K562 (cell line): ENCODE data around the gene IL12RB1.

Experiments used
- CTCF ChIP-seq, 3 experiments: IDR thresholded peaks in 2 of 3; conservative IDR thresholded peaks in 1 of 3; 2 replicates each; pipeline ENCODE4 v1.5.1; 2011 to 2012; ENCODE audit warnings: low read length in 3 of 3, mild to moderate bottlenecking in 3 of 3, control low read depth in 2 of 3, improper control_type of control experiment in 1 of 3, inconsistent platforms in 1 of 3, low read depth in 1 of 3, mixed read lengths in 1 of 3, moderate library complexity in 1 of 3; ENCODE audit not compliant: insufficient read depth in 2 of 3
- HNRNPH1 ChIP-seq: fragments of 200-400 bp; formaldehyde crosslinking; optimal IDR thresholded peaks from 2 replicates; pipeline ENCODE3; 2017; ENCODE audit warnings: low read depth, mild to moderate bottlenecking, low read length, moderate library complexity
- NRF1 ChIP-seq, 2 experiments: fragments of 450-650 bp; IDR thresholded peaks in 1 of 2; conservative IDR thresholded peaks in 1 of 2; 2 replicates each; pipeline ENCODE4 v1.6.1; 2014; ENCODE audit warnings: mild to moderate bottlenecking in 2 of 2
- RAD21 ChIP-seq, 2 experiments: fragments of 250-450 bp in 1 of 2; fragments of 450-650 bp in 1 of 2; sonication (Bioruptor Pico) in 1 of 2; formaldehyde crosslinking in 1 of 2; IDR thresholded peaks in 1 of 2; conservative IDR thresholded peaks in 1 of 2; 2 replicates each; pipeline versions ENCODE4 v1.4.0 to v1.8.0; 2020 to 2022; ENCODE audit warnings: mild to moderate bottlenecking in 2 of 2, moderate library complexity in 1 of 2
- SIN3A ChIP-seq, 2 experiments: fragments of 150-350 bp in 1 of 2; IDR thresholded peaks; 2 replicates each; pipeline ENCODE4 v1.6.1; 2011 to 2016; ENCODE audit warnings: borderline replicate concordance in 2 of 2, low read depth in 2 of 2, low read length in 2 of 2, mild to moderate bottlenecking in 2 of 2, moderate library complexity in 2 of 2; ENCODE audit not compliant: control insufficient read depth in 1 of 2
- SMAD3 ChIP-seq: fragments of 450-650 bp; formaldehyde crosslinking; conservative IDR thresholded peaks from 2 replicates; pipeline ENCODE4 v1.4.0; 2020; ENCODE audit warnings: mild to moderate bottlenecking
- SRSF9 ChIP-seq: fragments of 200-400 bp; formaldehyde crosslinking; IDR thresholded peaks from 2 replicates; pipeline ENCODE4 v1.6.1; 2017; ENCODE audit warnings: low read depth, low read length, borderline replicate concordance
- YY1 ChIP-seq, 3 experiments: IDR thresholded peaks; 2 replicates each; pipeline ENCODE4 v1.6.1; 2011; ENCODE audit warnings: low read length in 2 of 3, mild to moderate bottlenecking in 2 of 3, moderate library complexity in 2 of 3, borderline replicate concordance in 1 of 3, control low read depth in 1 of 3, low read depth in 1 of 3; ENCODE audit not compliant: insufficient read depth in 3 of 3, insufficient replicate concordance in 2 of 3, control insufficient read depth in 1 of 3, insufficient read length in 1 of 3; ENCODE audit errors: extremely low read depth in 1 of 3
- ZBTB8A ChIP-seq: fragments of 450-650 bp; IDR thresholded peaks from 2 replicates; pipeline ENCODE4 v1.6.1; 2018; ENCODE audit warnings: mild to moderate bottlenecking, moderate library complexity; ENCODE audit not compliant: partially characterized antibody
- TF ChIP-seq, protein P1 (sequence below): sonication (generic); formaldehyde crosslinking; IDR thresholded peaks from 2 replicates; pipeline ENCODE4 v1.5.0; 2020; ENCODE audit warnings: missing genetic modification reagents

DNA sequence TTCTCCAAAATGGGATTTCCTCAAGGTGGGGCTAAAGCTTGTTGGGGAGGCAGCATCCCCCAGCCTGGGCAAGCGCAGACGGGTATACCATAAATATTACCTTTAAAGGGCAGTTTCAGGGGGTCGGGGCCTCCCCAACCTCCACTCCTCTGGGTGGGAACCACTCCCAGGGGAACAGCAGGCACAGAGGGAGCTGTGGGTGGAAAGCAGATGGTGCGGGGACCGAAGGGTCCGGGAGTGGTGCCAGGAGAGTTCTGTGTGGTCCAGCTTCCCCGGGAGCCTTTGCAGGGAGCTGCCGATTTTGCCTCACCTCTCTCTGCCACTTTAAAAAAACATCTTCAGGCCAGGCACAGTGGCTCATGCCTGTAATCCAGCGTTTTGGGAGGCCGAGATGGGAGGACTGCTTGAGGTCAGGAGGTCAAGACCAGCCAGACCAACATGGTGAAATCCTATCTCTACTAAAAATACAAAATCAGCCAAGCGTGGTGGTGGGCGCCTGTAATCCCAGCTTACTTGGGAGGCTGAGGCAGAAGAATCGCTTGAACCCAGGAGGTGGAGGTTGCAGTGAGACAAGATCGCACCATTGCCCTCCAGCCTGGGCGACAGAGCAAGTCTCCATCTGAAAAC is 16.3 kb upstream of the IL12RB1 start:
- no peak for TF ChIP-seq CTCF (IDR thresholded peaks at IDR 0.05 in 2 of 3, conservative IDR thresholded peaks at IDR 0.05 in 1 of 3; ENCODE audit: insufficient read depth in 2 of 3, low read depth in 1 of 3, low read length in 3 of 3)
- TF ChIP-seq SIN3A (IDR thresholded peaks at IDR 0.05; ENCODE audit: borderline replicate concordance in 2 of 2, control insufficient read depth in 1 of 2, low read depth in 2 of 2, low read length in 2 of 2), result no peak
- TF ChIP-seq HNRNPH1, result no peak
- TF ChIP-seq, protein P1, sequence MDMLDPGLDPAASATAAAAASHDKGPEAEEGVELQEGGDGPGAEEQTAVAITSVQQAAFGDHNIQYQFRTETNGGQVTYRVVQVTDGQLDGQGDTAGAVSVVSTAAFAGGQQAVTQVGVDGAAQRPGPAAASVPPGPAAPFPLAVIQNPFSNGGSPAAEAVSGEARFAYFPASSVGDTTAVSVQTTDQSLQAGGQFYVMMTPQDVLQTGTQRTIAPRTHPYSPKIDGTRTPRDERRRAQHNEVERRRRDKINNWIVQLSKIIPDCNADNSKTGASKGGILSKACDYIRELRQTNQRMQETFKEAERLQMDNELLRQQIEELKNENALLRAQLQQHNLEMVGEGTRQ (CRISPR knock-in tag), result no peak
- TF ChIP-seq ZBTB8A, result no peak
- no peak for TF ChIP-seq RAD21 (CRISPR knock-in tag; conservative IDR thresholded peaks at IDR 0.05 in 1 of 2, IDR thresholded peaks at IDR 0.05 in 1 of 2)
- no peak for TF ChIP-seq NRF1 (conservative IDR thresholded peaks at IDR 0.05 in 1 of 2, IDR thresholded peaks at IDR 0.05 in 1 of 2)
- TF ChIP-seq SMAD3 (CRISPR knock-in tag), result no peak
- TF ChIP-seq SRSF9, result no peak
- no peak for TF ChIP-seq YY1 (IDR thresholded peaks at IDR 0.05; ENCODE audit: borderline replicate concordance in 1 of 3, control insufficient read depth in 1 of 3, extremely low read depth in 1 of 3, insufficient read depth in 3 of 3, insufficient read length in 1 of 3, insufficient replicate concordance in 2 of 3, low read depth in 1 of 3, low read length in 2 of 3)
